ENCODE measurements around the gene MEOX1.

Gene MEOX1

GRCh38 chr17:43597624-43598356 is 63.9 kb downstream of the MEOX1 start:
- H3K4me1 ChIP-seq (ENCODE audit: control insufficient read depth in 1 of 2, insufficient read depth in 1 of 2, low read depth in 1 of 2, low read length in 1 of 2) = no peaks in the 10 kb centered on the region
- no peaks in the 10 kb centered on the region for H3K9me3 ChIP-seq
- no peaks in the 10 kb centered on the region for H3K36me3 ChIP-seq
- H3K27me3 ChIP-seq = peaks cover 7% of the 10 kb centered on the region
- TF ChIP-seq CTCF (IDR thresholded peaks at IDR 0.05) = no peak
- H3K4me3 ChIP-seq (ENCODE audit: low read depth in 1 of 2, low read length in 1 of 2) = no peak overlapping the region
- H3K27ac ChIP-seq = no peak overlapping the region

- Histone ChIP-seq H3K27me3 (no peaks in the 10 kb centered on the region), H3K4me3 (ENCODE audit: low read depth in 1 of 2, low read length in 1 of 2) (no peak overlapping the region), H3K27ac (no peak overlapping the region), H3K4me1 (ENCODE audit: control insufficient read depth in 1 of 2, insufficient read depth in 1 of 2, low read depth in 1 of 2, low read length in 1 of 2) (no peaks in the 10 kb centered on the region), H3K9me3 (no peaks in the 10 kb centered on the region), H3K36me3 (no peaks in the 10 kb centered on the region)
- TF ChIP-seq CTCF (IDR thresholded peaks at IDR 0.05) = no peak
Measured at GRCh38 chr17:43595466-43595865, 66.3 kb downstream of the MEOX1 start.

GRCh38 chr17:43591779-43592562 is 69.8 kb downstream of the MEOX1 start:
- no peak for TF ChIP-seq CTCF (IDR thresholded peaks at IDR 0.05)
- no peaks in the 10 kb centered on the region for H3K36me3 ChIP-seq
- no peaks in the 10 kb centered on the region for H3K4me1 ChIP-seq (ENCODE audit: control insufficient read depth in 1 of 2, insufficient read depth in 1 of 2, low read depth in 1 of 2, low read length in 1 of 2)
- H3K9me3 ChIP-seq = no peaks in the 10 kb centered on the region
- H3K27ac ChIP-seq = no peak overlapping the region
- H3K27me3 ChIP-seq = no peaks in the 10 kb centered on the region
- H3K4me3 ChIP-seq (ENCODE audit: low read depth in 1 of 2, low read length in 1 of 2) = no peak overlapping the region

GRCh38 chr17:43591001-43591400 is 70.7 kb downstream of the MEOX1 start:
- no peaks in the 10 kb centered on the region for H3K27me3 ChIP-seq
- no peak for TF ChIP-seq CTCF (IDR thresholded peaks at IDR 0.05)
- H3K4me1 ChIP-seq (ENCODE audit: control insufficient read depth in 1 of 2, insufficient read depth in 1 of 2, low read depth in 1 of 2, low read length in 1 of 2) = no peaks in the 10 kb centered on the region
- no peaks in the 10 kb centered on the region for H3K9me3 ChIP-seq
- no peaks in the 10 kb centered on the region for H3K36me3 ChIP-seq
- H3K27ac ChIP-seq = no peak overlapping the region
- no peak overlapping the region for H3K4me3 ChIP-seq (ENCODE audit: low read depth in 1 of 2, low read length in 1 of 2)

Data from neutrophil (primary cell).